Measurements from ENCODE around the gene ZSCAN9.

The ZSCAN9 gene

GRCh38 chr6:28224131-28225055 lies 682 bp upstream of the ZSCAN9 start:
- H3K4me2 ChIP-seq, result peak overlapping the region; percentile 95
- peak overlapping the region; percentile 32 for H3K27ac ChIP-seq
- H3K9ac ChIP-seq, result peak overlapping the region; percentile 66; the same call in 1 of the 2 replicates
- H3K4me1 ChIP-seq (ENCODE audit: low read depth, poor library complexity, severe bottlenecking), result peaks cover 16% of the 10 kb centered on the region
- peak overlapping the region; percentile 92 for H2AFZ ChIP-seq (ENCODE audit: low read depth)
- no peaks in the 10 kb centered on the region for H3K36me3 ChIP-seq (ENCODE audit: insufficient read depth)
- no peak overlapping the region for H3K4me3 ChIP-seq (IDR thresholded peaks at IDR 0.05; ENCODE audit: insufficient read depth, low read depth, low read length)
- TF ChIP-seq CTCF (conservative IDR thresholded peaks at IDR 0.05; ENCODE audit: low read depth, low read length), result no peak
- no peaks in the 10 kb centered on the region; the same call in 1 of the 2 replicates for H3K27me3 ChIP-seq (ENCODE audit: insufficient read depth, low read depth)
- no peaks in the 10 kb centered on the region for H3K79me2 ChIP-seq (ENCODE audit: insufficient read depth, low read depth)
- no peaks in the 10 kb centered on the region for H4K20me1 ChIP-seq (ENCODE audit: insufficient read depth)

GRCh38 chr6:28226460-28226859 lies 1.4 kb downstream of the ZSCAN9 start:
- Histone ChIP-seq H3K27me3 (ENCODE audit: insufficient read depth, low read depth) (no peaks in the 10 kb centered on the region; the same call in 1 of the 2 replicates), H3K4me3 (IDR thresholded peaks at IDR 0.05; ENCODE audit: insufficient read depth, low read depth, low read length) (no peak overlapping the region), H3K9ac (no peak overlapping the region), H4K20me1 (ENCODE audit: insufficient read depth) (no peaks in the 10 kb centered on the region), H3K4me1 (ENCODE audit: low read depth, poor library complexity, severe bottlenecking) (peaks cover 16% of the 10 kb centered on the region), H3K79me2 (ENCODE audit: insufficient read depth, low read depth) (no peaks in the 10 kb centered on the region), H3K27ac (no peak overlapping the region), H3K36me3 (ENCODE audit: insufficient read depth) (no peaks in the 10 kb centered on the region), H2AFZ (ENCODE audit: low read depth) (no peak overlapping the region), H3K4me2 (no peak overlapping the region; the same call in 1 of the 2 replicates)
- TF ChIP-seq CTCF (conservative IDR thresholded peaks at IDR 0.05; ENCODE audit: low read depth, low read length), result no peak

- Histone ChIP-seq H3K4me3 (IDR thresholded peaks at IDR 0.05; ENCODE audit: insufficient read depth, low read depth, low read length) (no peak overlapping the region), H3K4me1 (ENCODE audit: low read depth, poor library complexity, severe bottlenecking) (no peaks in the 10 kb centered on the region), H3K79me2 (ENCODE audit: insufficient read depth, low read depth) (no peaks in the 10 kb centered on the region), H3K9ac (no peak overlapping the region), H2AFZ (ENCODE audit: low read depth) (no peak overlapping the region), H3K4me2 (no peak overlapping the region), H3K36me3 (ENCODE audit: insufficient read depth) (no peaks in the 10 kb centered on the region), H4K20me1 (ENCODE audit: insufficient read depth) (no peaks in the 10 kb centered on the region), H3K27ac (no peak overlapping the region), H3K27me3 (ENCODE audit: insufficient read depth, low read depth) (no peaks in the 10 kb centered on the region)
- TF ChIP-seq CTCF (conservative IDR thresholded peaks at IDR 0.05; ENCODE audit: low read depth, low read length), result no peak
Observed at GRCh38 chr6:28232785-28233184, 7.7 kb downstream of the ZSCAN9 start.

GRCh38 chr6:28235912-28236452 lies 10.9 kb downstream of the ZSCAN9 start:
- Histone ChIP-seq H3K36me3 (ENCODE audit: insufficient read depth) (no peaks in the 10 kb centered on the region), H3K79me2 (ENCODE audit: insufficient read depth, low read depth) (no peaks in the 10 kb centered on the region), H2AFZ (ENCODE audit: low read depth) (no peak overlapping the region), H3K4me3 (IDR thresholded peaks at IDR 0.05; ENCODE audit: insufficient read depth, low read depth, low read length) (no peak overlapping the region), H4K20me1 (ENCODE audit: insufficient read depth) (no peaks in the 10 kb centered on the region), H3K4me2 (no peak overlapping the region), H3K9ac (no peak overlapping the region), H3K4me1 (ENCODE audit: low read depth, poor library complexity, severe bottlenecking) (peaks cover 18% of the 10 kb centered on the region), H3K27me3 (ENCODE audit: insufficient read depth, low read depth) (no peaks in the 10 kb centered on the region), H3K27ac (no peak overlapping the region)
- TF ChIP-seq CTCF (conservative IDR thresholded peaks at IDR 0.05; ENCODE audit: low read depth, low read length), result no peak

Measured in KMS-11 (cell line).